Putamen (tissue), 1 donor: ENCODE results near the gene UFM1.
"Not testable (repeated sequence)": the region's sequence is repeated elsewhere in the genome, so short reads cannot be mapped to it uniquely, and the experiment has no call there.

Experiments
- DNase-seq: peaks from one replicate; pipeline ENCODE4 v3.0.0-alpha.2; 2016; ENCODE audit warnings: low spot score

UFM1 gene

DNA sequence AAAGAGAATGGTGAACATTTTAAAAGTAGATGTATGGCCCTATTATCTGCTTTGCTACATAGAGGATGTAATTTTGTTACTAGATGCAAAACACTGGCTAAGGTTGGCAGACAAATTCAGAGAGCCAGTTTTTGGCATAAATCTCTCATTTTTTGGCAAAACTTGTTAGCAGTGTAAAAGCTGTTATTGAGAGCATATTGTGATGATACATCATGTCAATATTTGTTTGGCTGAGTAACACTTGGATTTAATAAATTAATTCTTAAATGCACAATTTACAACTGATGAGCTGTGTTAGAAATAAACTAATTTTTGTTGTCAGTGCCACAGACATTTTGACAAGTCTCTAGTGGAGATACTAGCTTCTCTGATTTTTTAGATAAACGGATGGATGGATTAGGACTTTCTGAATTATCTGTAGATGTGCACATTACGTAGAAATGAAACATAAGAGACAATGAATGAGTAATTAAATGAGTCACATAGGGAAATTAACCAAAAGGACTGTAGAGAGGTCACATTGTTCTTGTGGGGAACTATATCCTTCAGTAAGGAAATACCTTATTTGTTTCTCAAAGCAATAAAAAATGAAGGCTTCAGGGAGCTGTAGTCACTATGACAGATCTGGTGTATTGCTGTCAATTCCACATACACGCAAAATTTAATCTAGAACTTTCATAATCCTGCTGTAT is 17.4 kb downstream of the UFM1 start:
- DNase-seq, result no peak

DNA sequence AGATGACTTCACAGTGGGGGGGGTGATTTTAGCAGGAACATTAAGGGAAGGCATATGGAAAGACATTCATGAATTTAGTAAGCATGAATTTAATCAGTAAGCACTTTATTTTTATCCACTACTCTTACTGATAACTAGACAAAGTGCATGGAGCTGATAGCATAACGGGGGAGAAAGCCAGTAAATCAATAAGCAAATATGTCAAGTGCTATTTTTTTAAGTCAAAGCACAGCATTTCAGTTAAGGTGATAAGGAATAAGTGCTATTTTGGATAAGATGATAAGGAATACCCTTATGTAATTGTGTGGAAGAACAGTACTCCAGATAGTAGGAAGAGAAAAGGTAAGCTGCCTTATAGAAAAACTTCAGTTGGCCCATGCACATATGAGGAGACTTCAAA is 19.4 kb downstream of the UFM1 start:
- DNase-seq, result no peak

DNA sequence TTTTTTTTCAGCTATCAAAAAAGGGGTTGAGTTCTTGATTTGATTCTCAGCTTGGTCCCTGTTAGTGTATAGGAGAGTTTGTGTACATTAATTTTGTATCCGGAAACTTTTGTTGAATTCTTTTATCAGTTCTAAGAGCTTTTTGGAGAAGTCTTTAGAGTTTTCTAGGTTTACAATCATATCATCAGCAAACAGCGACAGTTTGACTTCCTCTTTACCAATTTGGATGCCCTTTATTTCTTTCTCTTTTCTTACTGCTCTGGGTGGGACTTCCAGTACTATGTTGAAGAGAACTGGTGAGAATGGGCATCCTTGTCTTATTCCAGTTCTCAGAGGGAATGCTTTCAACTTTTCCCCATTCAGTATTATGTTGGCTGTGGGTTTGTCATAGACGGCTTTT is 20.4 kb downstream of the UFM1 start:
- not testable (repeated sequence) for DNase-seq

DNA sequence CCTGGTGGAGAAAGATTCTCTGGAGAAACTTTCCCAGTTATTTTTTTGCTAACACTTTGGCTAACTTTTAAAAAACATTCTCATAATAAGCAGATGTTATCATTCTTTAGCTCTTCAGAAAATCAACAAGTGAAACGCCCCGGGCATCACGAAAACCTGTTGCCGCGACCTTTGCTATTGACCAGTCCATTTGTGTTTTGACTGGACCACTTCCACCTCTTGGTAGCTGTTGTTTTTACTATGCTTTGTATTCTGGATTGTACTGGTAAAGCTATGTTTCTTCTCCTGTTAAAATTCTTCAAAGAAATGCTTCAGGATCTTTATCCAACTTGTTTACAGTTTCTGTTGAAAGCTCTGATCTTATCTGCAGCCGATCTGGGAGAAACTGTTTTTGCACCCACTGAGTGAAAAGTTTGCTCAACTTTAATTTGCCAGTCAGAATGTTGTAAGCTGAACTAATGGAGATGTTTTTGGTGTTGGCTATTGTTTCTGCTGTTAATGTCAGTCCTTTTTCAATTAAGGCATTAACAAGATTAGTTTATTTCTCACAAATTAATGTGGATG is 23.3 kb downstream of the UFM1 start:
- DNase-seq, result no peak

DNA sequence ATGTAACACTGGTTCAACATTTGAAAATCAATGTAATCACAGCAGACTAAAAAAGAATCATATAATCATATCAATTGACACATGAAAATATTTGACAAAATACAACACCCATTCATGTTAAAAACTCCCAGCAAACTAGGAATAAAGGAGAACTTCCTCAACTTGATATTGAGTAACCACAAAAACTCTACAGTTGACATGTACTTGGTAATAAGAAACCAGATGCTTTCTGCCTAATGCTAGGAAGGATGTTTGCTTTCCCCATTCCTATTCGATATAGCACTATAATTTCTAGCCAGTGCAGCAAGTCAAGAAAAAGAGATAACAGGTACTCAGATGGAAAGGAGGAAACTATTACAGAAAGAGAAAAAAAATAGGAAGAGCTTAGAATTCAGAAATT is 26.9 kb downstream of the UFM1 start:
- no peak for DNase-seq

DNA sequence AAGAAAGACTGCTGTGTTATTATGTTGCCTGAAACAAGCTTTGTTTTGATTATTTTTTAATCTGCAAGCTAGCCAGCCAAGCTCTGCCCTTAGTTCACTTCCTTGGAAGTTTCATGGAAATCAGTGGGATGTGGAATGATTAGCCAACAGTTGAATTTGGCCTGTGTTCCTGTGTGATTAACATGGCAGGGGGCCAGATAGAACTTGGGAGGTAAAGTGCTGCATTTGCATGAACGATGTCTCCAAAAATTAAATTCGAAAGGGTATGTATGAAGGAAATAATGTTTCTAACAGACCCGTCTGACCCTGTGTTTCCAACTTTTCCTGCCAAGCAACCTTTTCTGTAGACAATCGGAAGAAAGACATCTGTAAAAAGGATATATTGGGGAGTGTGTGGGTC is 32.2 kb downstream of the UFM1 start:
- DNase-seq, result no peak

DNA sequence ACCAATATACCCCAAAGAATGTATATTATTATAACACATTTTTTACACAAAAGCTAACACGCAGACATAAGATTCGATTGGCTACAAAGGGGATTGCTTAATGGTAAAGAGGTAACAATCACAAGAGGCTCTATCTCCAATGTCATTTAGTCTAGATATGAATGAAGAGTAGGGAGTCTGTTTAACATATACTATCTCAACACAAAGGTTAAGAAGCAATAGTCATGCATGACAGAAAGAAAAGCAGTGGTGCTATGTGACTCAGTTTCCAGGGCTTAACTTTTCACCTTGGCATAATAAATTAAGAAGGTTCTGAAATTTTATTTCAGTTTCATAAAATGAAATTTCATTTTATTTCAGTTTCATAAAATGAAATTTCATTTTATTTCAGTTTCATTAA is 33.3 kb downstream of the UFM1 start:
- DNase-seq, result no peak

DNA sequence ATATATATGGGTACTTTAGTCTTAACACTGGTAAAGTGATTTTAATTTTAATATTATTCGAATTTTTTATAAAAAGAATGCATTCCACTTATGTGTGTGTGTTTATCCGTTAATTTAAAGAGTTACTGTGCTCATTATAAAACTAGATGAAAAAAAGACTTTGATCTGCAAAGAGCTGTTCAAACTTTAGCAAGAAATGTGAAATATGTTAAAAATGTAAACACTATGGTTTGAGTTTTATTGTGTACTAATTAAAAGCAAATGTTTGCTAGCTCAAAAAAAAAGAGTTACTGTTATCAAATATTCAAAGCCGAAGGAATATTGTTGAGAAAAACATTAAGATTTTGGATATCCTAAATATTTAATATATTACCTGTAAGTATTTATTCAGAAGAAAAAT is 34.5 kb downstream of the UFM1 start:
- no peak for DNase-seq

DNA sequence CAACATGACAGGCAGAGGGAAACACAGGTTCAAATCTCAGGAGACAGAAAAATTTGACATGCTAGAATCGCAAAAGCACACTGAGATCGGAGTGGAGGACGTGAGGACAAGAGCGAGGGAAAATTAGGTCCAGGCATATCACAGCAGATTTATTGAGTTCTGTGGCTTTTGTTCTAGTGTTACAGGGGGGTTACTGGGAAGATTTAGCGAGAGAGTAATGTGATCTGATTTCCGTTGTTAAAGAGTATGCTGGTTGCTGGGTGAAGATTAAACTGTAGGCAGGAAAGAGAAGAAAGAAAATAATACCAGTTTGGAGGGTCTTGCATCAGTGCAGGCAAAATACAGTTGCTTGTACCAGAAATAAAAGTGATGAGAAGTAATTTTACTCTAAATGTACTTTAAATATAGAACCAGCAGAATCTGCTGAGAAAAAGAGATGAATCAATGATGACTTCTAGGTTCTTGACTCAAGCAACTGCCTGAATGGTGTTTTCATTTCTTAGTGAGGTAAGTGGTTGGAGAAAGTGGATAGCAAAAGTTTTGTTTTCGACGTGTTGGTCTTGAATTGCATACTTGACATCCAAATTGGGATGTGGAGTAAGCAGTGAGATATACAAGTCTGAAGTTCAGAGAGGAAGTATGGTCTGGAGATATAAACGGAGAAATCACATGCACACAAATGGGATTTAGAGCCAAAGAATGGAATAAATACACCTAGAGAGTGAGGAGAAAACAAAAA is 35.7 kb downstream of the UFM1 start:
- no peak for DNase-seq

DNA sequence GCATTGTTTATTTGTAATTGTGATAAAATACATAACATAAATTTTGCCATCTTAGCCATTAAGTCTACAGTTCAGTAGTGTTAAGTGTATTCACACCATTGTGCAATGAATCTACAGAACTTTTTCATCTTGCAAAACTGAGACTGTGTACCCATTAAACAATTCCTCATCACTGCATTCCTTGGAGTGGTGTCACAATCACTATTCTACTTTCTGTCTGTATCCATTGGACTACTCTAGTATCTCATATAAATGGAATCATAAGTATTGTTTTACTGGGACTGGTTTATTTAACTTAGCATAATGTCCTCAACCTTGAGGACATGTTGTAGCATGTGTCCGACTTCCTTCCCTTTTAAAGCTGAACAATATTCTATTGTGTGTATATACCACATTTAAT is 36.8 kb downstream of the UFM1 start:
- DNase-seq, result no peak

DNA sequence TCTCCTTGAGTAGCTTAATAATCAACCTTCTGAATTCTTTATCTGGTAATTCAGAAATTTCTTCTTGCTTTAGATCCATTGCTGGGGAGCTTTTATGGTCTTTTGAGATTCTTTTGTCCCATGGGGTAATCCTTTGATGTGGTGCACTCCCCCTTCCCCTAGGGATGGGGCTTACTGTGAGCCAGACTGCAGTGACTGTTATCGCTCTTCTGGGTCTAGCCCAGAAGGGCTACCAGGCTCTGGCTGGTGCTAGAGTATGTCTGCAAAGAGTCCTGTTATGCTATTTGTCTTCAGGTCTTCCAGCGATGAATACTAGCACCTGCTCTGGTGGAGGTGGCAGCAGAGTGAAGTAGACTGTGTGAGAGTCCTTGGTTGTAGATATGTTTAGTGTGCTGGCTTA is 41.7 kb downstream of the UFM1 start:
- DNase-seq, result no peak

DNA sequence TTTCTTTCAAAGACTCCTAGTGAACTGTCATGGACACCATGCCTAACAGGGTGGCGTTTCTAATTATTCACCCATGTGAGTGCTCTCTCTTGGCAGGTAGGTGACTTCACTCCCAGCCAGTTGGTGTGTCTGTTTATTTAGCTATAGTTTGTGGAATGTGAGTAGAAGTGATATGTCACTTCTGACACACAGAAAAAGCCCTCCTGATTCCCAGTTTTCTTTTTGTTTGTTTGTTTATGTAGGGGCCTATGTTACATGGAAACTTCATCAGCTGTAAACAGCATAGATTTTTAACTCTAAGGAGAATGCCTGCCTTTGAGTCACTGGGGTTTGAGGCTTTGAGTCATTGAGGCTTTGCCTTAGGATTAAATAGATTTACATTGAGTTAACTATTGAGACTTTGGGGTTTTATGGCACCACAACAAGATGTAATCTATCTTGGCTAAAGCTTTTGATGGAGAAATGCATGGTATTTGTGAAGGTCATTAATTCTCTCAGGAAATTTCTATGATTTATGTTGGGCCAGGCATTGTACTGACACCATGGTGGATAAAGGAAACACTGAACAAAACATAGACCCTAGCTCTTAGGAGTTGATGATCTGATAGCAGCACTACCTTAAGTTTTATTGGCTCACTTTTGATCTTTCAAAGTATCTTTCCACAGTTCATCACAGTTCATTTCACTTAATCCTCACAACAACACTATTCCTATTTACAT is 45.3 kb downstream of the UFM1 start:
- no peak for DNase-seq

DNA sequence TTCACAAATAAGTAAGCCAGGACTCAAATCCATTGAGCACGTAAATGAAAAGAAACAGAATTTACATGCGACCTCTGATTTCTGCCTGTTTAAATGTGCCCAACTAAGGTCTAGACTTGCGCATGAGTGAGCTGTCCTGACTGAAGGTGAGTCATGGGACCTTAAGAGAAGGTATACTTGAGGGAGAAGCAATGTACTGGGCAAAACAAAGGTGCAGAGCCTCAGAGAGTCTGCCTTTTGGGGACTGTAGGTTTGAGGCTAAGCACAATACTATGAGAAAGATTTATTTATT is 45.8 kb downstream of the UFM1 start:
- no peak for DNase-seq

DNA sequence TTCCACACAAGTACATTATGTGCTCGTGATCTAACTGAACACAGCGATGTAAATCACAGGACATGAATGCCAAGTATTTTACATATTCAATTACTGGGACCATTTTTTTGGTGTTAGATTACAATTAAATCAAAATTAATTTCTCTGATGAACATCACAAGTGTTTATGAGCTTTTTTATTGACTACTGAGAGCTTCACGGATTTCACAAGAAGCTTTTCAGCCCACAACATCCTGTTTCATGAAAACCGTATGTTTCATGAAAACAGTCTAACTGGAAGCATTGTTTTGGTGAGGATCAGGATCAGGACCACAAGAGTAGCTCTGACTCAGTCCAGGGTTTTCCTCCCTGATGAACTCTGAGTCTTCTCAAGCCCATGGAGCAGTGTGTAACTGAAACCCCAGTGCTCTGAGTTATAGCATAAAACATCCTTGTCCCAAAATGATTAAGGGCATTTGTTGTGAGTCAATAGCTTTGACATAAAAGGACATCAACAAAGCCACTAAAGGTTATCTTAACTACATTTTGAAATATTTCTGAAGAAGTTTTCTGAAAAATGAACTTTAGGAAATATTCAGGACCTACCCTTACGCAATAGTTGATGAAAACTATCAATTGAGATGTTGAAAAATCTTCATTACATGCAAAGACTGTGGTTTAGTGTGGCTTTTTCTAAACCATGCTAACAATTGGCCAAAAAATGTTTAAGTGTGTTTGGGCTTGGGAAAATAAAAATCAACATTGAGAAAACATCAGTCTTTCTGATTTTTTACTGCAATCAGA is 49.3 kb downstream of the UFM1 start:
- no peak for DNase-seq

DNA sequence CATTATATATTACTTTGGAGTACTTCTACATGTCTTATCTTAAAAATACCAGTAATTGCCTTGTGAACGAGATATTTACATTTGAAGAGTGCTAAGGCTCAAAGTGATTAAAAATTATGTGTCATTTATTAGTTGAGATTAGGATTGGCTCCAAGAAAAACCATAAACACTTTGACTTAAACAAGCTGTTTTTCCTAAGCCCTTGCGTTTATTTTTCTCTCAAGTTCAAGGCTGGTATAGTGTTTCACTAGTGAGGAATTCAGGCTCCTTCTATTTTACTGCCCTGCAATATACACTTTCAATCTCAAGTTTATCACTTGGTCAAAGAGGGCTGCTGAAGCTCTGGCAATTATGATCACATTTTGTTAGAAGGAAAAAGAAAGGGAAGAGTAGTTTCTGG is 49.9 kb downstream of the UFM1 start:
- DNase-seq, result no peak

DNA sequence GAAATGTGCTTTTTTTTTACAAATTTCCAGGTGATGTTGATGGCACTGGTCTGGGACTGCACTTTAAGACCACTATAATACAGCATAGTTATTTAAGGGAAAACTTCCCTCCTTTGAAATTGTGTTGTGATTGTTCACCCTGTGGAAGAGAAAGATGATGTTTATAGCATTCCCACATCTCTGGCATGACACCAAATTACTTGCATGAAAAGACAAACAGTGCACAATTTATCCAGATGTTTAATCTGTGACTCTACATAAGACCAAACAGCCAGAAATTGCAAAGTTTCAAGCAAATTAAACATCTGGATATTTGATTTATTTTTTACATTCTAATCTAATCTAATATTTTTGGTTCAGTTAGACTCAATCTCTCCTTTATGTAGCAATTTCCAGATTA is 51.6 kb downstream of the UFM1 start:
- no peak for DNase-seq

DNA sequence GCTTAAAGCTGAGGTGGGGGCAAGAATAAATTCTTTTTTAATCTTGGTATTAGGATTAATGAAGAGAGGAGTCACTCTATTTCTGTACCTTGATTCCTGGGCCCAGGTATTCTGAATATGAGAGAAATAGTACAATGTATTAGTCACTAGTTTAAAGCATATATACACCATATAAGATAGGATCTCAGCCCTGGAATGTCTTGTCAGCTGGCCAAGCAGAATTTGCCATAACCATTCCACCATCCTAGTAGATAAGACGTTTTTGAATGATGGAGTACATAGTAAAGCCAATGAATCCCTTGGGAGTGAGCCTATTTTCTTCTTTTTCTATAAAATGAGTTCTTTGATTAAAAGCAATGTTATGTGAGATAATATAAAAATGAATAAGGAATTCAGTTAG is 55.6 kb downstream of the UFM1 start:
- no peak for DNase-seq

DNA sequence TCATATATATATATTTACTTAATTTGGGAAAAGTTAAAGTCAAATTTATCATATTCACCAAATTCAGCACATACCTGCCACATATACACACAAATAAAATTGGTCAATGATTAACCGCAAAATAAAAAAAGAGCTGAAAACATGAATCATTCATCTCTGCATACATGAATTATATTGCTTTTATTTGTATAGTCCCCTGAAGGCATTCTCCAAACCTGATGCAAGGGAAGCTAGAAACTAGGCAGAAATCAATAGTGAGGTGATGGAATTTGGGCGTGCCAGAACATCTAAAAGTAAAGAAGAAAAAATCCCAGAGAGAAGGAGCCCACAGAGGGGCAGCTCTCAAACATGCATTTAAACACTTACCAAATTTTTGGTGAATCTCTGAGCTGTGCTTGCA is 60.1 kb downstream of the UFM1 start:
- DNase-seq, result no peak

DNA sequence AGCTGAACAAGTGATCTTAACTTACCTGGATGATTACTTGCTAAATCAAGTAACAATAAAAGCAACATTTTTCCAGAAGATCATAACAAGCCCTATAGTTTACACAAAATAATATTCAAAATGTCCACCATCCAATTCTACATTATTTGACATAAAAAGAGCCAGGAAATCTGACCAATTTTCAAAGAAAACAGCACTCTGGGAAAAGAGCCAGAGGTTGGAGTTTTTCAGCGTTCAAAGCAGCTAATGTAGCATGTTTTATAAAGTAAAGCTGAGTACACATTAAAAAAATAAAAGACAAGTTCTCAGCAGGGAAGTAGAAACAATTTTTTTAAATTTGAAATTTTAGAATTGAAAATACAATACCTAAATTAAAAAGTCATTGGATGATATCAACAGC is 62.6 kb downstream of the UFM1 start:
- no peak for DNase-seq
